GM18861 (cell line): ENCODE results near the gene EIF1B.

Experiments used
- ATAC-seq: cut with Tn5 transposase; IDR thresholded peaks from one replicate; pipeline ENCODE4 v1.9.1; 2021; ENCODE audit not compliant: unreplicated experiment

Gene EIF1B

GRCh38 chr3:40340541-40341170 lies 31.1 kb downstream of the EIF1B start:
- ATAC-seq, result no peak

DNA sequence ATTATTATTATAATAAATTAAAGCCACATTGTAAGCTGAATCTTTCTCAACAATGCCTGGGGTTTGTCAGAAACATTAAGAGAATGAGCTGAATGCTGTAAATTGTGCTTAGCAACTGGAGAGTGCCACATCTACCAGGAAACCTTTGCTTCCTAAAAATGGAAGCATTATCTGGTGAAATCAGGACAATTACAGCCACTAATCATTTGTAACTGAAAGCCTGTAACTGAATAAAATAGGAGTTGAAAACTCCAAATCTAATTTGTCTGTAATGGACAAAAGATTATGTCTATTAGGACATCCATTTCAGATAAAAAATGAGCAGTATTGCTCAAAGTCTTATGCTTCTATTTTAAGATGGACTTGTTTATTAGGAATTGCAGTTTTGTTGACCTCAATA lies 32.2 kb downstream of the EIF1B start:
- no peak for ATAC-seq

DNA sequence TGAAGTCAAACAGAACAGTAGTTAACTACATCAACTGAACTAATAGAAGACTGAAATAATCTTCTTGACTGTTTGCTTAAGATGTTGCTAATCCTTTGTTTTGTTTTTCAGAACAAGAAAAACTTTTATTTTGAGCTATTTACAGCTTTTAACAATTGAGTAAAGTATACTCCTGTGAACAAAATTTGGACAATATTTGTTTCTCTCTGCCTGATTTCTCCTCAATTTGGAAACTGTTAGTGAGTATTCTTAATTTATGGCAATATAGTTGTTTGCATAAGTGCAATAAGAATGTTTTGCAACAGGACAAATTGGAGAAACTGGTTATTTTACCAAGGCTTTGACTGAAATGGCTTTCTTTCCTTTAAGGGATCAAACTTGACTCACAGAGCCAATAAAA lies 41.0 kb downstream of the EIF1B start:
- no peak for ATAC-seq

DNA sequence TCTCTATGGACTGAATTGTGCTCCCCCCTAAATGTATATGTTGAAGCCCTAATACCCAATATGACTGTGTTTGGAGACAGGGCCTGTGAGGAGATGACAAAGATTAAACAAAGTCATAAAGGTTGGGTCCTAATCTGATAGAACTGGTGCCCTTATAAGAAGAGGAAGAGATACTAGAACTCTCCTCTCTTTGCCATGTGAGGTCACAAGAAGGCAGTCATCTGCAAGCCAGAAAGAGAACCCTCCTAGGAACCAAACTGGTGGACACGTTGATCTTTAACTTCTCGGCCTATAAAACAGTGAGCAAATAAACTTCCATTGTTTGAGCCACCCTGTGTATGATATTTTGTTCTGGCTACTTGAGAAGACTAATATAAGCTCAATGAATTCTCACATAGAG lies 45.9 kb downstream of the EIF1B start:
- no peak for ATAC-seq

GRCh38 chr3:40358454-40358853 lies 48.9 kb downstream of the EIF1B start:
- no peak for ATAC-seq
